DMS79 (cell line): Measurements from ENCODE around the gene FCAMR.

Experiments used
- DNase-seq: peaks from one replicate; lab custom pipeline; 2025; lab: John Stamatoyannopoulos, UW

Gene FCAMR

DNA sequence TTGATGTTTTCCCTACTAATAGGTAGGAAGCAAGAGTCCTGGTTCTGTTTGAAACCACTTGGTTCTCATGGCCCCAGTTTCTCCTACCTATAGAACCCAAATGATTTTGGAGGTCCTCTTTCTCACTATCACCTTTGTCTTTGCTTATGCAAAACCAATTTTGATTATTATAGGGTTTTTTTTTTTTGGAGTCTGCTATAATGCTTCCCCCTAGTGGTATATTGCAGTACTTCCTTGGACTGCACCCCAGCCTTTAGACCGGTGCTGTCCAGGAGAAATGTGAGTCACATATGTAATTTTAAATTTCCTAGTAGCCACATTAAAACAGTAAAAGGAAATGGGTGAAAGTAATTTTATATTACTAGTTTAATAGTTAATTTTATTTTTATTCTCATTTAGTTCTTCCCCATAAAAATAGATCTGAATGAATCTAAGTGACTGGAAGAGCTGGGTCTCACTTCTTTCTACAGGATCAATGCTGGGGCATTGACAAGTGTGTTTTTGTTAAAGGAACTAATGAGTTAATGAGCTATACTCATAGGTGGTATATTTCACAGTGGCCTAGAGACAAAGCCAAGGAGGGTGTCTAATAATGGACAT lies 59.1 kb downstream of the FCAMR start:
- peak; percentile 13 for DNase-seq

DNA sequence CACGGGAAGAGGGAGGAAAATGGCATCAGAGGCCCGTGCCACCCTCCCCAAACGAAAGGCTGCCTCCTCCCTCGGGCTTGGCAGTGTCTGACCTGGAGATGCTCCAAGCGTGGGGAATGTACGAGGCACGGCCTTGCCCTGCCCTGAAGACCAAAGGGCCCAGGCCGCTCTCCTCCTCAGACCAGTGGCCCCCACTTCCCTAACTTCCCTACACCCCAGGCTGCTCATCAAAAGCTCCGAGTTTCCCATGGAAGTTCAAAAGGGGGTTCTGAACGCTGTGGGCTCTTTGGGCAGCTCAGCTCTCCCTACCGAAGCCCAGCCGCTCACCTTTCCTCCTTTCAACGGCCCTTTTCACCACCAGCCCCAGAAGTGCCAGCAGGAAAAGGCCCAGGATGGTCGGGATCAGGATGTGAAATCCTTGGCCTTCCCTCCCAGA lies 60.4 kb downstream of the FCAMR start:
- no peak for DNase-seq

DNA sequence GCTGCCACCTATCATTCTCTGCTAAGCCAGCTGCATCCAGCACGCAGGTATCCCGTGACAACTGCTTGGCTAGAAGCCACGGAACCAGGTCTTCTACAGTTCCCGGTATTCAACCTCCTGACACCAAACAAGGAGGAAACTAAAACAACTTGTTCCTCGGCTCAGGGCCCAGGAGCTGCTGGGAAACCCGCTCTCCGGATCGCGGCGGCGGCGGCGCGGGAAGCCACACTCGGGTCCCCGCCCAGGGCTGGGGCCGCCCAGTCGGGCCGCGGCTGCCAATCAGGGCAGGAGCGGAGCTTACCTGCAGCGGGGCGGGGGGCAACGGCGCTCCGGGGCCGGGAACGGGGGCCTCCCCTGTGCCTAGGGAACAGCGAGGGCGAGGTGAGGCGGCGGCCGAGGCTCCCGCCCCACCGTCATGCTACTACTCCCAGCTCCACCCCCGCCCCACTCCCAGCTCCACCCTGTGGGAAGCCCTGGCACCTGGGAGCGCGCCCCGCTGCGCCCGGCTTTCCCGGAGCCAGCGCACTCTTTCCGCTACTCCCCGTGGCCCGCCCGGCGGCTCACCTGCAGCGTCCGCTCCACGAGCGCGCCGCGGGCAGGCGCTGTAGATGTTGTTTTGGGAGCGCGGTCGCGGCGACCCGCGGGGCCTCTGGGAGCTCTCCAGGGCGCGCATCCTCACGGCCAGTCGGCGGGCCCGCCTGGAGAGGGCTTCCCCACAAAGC lies 60.9 kb downstream of the FCAMR start:
- DNase-seq = peak; percentile 89

DNA sequence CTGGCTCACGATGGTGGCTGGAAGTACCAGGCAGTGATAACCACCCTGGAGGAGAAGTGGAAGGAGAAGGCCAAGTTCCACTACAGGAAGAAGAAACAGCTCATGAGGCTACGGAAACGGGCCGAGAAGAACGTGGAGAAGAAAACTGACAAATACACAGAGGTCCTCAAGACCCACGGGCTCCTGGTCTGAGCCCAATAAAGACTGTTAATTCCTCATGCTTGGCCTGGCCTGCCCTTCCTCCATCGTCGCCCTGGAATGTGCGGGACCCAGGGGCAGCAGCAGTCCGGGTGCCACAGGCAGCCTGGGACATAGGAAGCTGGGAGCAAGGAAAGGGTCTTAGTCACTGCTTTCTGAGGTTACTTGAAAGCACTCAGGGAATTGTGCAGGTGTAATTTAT lies 62.2 kb downstream of the FCAMR start:
- DNase-seq = no peak
